Measurements from ENCODE around the gene SH3YL1. TPM values are rescaled to one million over a fixed set of nuclear protein-coding genes. Genes with fewer than 3 reads are reported as not detected.

Gene SH3YL1
- total RNA-seq, 3 donors from 2014 or later (not counting 1 experiment from before 2014, with no cell fraction given) = 28.3 to 42.2 (median 32.3) TPM

- no peaks in the 10 kb centered on the region for H3K27me3 ChIP-seq (ENCODE audit: control insufficient read depth, insufficient read depth, low read length)
- H3K4me3 Mint-ChIP-seq = no peak overlapping the region
- no peak for ATAC-seq
- peaks cover 2% of the 10 kb centered on the region for H3K4me1 ChIP-seq (ENCODE audit: control insufficient read depth, insufficient read depth, low read length)
- peaks cover 29 to 32% of the 10 kb centered on the region in 2 donors for H3K4me1 Mint-ChIP-seq
- no peaks in the 10 kb centered on the region for H3K9me3 Mint-ChIP-seq
- H3K36me3 ChIP-seq (ENCODE audit: control insufficient read depth, insufficient read depth, low read length) = peaks cover 70% of the 10 kb centered on the region
- H3K27ac Mint-ChIP-seq = no peak overlapping the region
- no peaks in the 10 kb centered on the region for H3K9me3 ChIP-seq (ENCODE audit: control insufficient read depth, insufficient read depth, low read length)
- no peak overlapping the region for H3K27ac ChIP-seq (ENCODE audit: low read length)
- WGBS (ENCODE audit: insufficient coverage) = 100% methylated on average over 2 of the region's 3 CpGs
- intact Hi-C loops (cut with micrococcal nuclease) = no loop called here
- DNase-seq = no peak
- TF ChIP-seq CTCF (IDR thresholded peaks at IDR 0.05) = no peak
- H3K4me3 ChIP-seq (ENCODE audit: low read length) = no peak overlapping the region
- peaks cover 7% of the 10 kb centered on the region for H3K36me3 Mint-ChIP-seq
- no peaks in the 10 kb centered on the region for H3K27me3 Mint-ChIP-seq (ENCODE audit: low read depth in 2 of 2)
Observed at GRCh38 chr2:274503-274902, 10.7 kb upstream of the SH3YL1 start.

GRCh38 chr2:273333-273732 is 9.5 kb upstream of the SH3YL1 start:
- DNase-seq (no peak), ATAC-seq (no peak)
- Histone ChIP-seq H3K27ac (ENCODE audit: low read length) (no peak overlapping the region), H3K36me3 (ENCODE audit: control insufficient read depth, insufficient read depth, low read length) (peaks cover 58% of the 10 kb centered on the region), H3K4me3 (ENCODE audit: low read length) (no peak overlapping the region), H3K27me3 (ENCODE audit: control insufficient read depth, insufficient read depth, low read length) (no peaks in the 10 kb centered on the region), H3K9me3 (ENCODE audit: control insufficient read depth, insufficient read depth, low read length) (no peaks in the 10 kb centered on the region), H3K4me1 (ENCODE audit: control insufficient read depth, insufficient read depth, low read length) (peaks cover 2% of the 10 kb centered on the region)
- Mint-ChIP-seq H3K27ac (peak overlapping the region; percentile 30 to 72), H3K27me3 (ENCODE audit: low read depth in 2 of 2) (no peaks in the 10 kb centered on the region), H3K9me3 (no peaks in the 10 kb centered on the region), H3K4me3 (no peak overlapping the region), H3K36me3 (peaks cover 7% of the 10 kb centered on the region), H3K4me1 (peaks cover 36 to 40% of the 10 kb centered on the region in 2 donors)
- intact Hi-C loops (cut with micrococcal nuclease) = no loop called here
- TF ChIP-seq CTCF (IDR thresholded peaks at IDR 0.05) = no peak
- 53% methylated on average over 5 of the region's 6 CpGs for WGBS (ENCODE audit: insufficient coverage)

GRCh38 chr2:271917-272316 is 8.1 kb upstream of the SH3YL1 start:
- DNase-seq (no peak), ATAC-seq (no peak)
- intact Hi-C loops (cut with micrococcal nuclease) = no loop called here
- 98% methylated on average over 12 of the region's 12 CpGs for WGBS (ENCODE audit: insufficient coverage)
- no peak overlapping the region for H3K4me3 Mint-ChIP-seq
- peaks cover 44% of the 10 kb centered on the region for H3K36me3 ChIP-seq (ENCODE audit: control insufficient read depth, insufficient read depth, low read length)
- TF ChIP-seq CTCF (IDR thresholded peaks at IDR 0.05) = no peak
- H3K27me3 ChIP-seq (ENCODE audit: control insufficient read depth, insufficient read depth, low read length) = no peaks in the 10 kb centered on the region
- no peak overlapping the region for H3K4me3 ChIP-seq (ENCODE audit: low read length)
- H3K9me3 ChIP-seq (ENCODE audit: control insufficient read depth, insufficient read depth, low read length) = no peaks in the 10 kb centered on the region
- no peaks in the 10 kb centered on the region for H3K27me3 Mint-ChIP-seq (ENCODE audit: low read depth in 2 of 2)
- no peak overlapping the region for H3K27ac ChIP-seq (ENCODE audit: low read length)
- H3K4me1 Mint-ChIP-seq = peaks cover 44 to 53% of the 10 kb centered on the region in 2 donors
- peaks cover 2% of the 10 kb centered on the region for H3K4me1 ChIP-seq (ENCODE audit: control insufficient read depth, insufficient read depth, low read length)
- no peak overlapping the region for H3K27ac Mint-ChIP-seq
- H3K36me3 Mint-ChIP-seq = peaks cover 7% of the 10 kb centered on the region
- H3K9me3 Mint-ChIP-seq = no peaks in the 10 kb centered on the region

- Histone ChIP-seq H3K4me1 (ENCODE audit: control insufficient read depth, insufficient read depth, low read length) (peaks cover 2% of the 10 kb centered on the region), H3K4me3 (ENCODE audit: low read length) (no peak overlapping the region), H3K36me3 (ENCODE audit: control insufficient read depth, insufficient read depth, low read length) (peaks cover 34% of the 10 kb centered on the region), H3K27ac (ENCODE audit: low read length) (no peak overlapping the region), H3K27me3 (ENCODE audit: control insufficient read depth, insufficient read depth, low read length) (no peaks in the 10 kb centered on the region), H3K9me3 (ENCODE audit: control insufficient read depth, insufficient read depth, low read length) (no peaks in the 10 kb centered on the region)
- ATAC-seq (no peak), DNase-seq (no peak)
- Mint-ChIP-seq H3K36me3 (peaks cover 7% of the 10 kb centered on the region), H3K9me3 (no peaks in the 10 kb centered on the region), H3K27me3 (ENCODE audit: low read depth in 2 of 2) (no peaks in the 10 kb centered on the region), H3K4me3 (no peak overlapping the region), H3K4me1 (peaks cover 54 to 59% of the 10 kb centered on the region in 2 donors), H3K27ac (no peak overlapping the region)
- TF ChIP-seq CTCF (IDR thresholded peaks at IDR 0.05) = no peak
- intact Hi-C loops (cut with micrococcal nuclease) = no loop called here
- 99% methylated on average over 4 of the region's 4 CpGs for WGBS (ENCODE audit: insufficient coverage)
Observed at GRCh38 chr2:270861-271260, 7.0 kb upstream of the SH3YL1 start.
